ENCODE data around the gene EXOSC7.

EXOSC7 gene

GRCh38 chr3:45057557-45057956, 81.5 kb downstream of the EXOSC7 start:
- H3K79me2 ChIP-seq (ENCODE audit: insufficient read depth, low read length), result no peaks in the 10 kb centered on the region
- H3K36me3 ChIP-seq (ENCODE audit: low read length), result no peaks in the 10 kb centered on the region
- no peak overlapping the region for H2AFZ ChIP-seq (ENCODE audit: low read depth, low read length, severe bottlenecking)
- TF ChIP-seq CTCF (IDR thresholded peaks at IDR 0.05; ENCODE audit: insufficient read depth, low read length, poor library complexity, severe bottlenecking) (no peak), EZH2phosphoT487 (conservative IDR thresholded peaks at IDR 0.05; ENCODE audit: low read length) (no peak)
- no peak overlapping the region for H3K27ac ChIP-seq (ENCODE audit: low read depth, low read length)
- H3K4me2 ChIP-seq (ENCODE audit: low read depth, low read length, poor library complexity, severe bottlenecking), result no peak overlapping the region
- no peaks in the 10 kb centered on the region for H3K9me3 ChIP-seq (ENCODE audit: insufficient read depth, low read length)
- H3K9ac ChIP-seq (ENCODE audit: low read length), result no peak overlapping the region
- no peaks in the 10 kb centered on the region for H3K9me2 ChIP-seq (replicated peaks; ENCODE audit: insufficient read depth, low read length)
- no peaks in the 10 kb centered on the region for H3K27me3 ChIP-seq (ENCODE audit: low read length)
- H3K4me3 ChIP-seq (ENCODE audit: insufficient read depth, low read length, poor library complexity, severe bottlenecking), result no peak overlapping the region
- no peaks in the 10 kb centered on the region for H3F3A ChIP-seq (ENCODE audit: insufficient read depth)
- no peaks in the 10 kb centered on the region for H4K20me1 ChIP-seq (ENCODE audit: low read depth, low read length)

- Histone ChIP-seq H3K27ac (ENCODE audit: low read depth, low read length) (no peak overlapping the region), H3K27me3 (ENCODE audit: low read length) (no peaks in the 10 kb centered on the region), H3K9ac (ENCODE audit: low read length) (no peak overlapping the region), H2AFZ (ENCODE audit: low read depth, low read length, severe bottlenecking) (no peak overlapping the region), H3K9me2 (replicated peaks; ENCODE audit: insufficient read depth, low read length) (no peaks in the 10 kb centered on the region), H3K4me3 (ENCODE audit: insufficient read depth, low read length, poor library complexity, severe bottlenecking) (no peak overlapping the region), H3K79me2 (ENCODE audit: insufficient read depth, low read length) (no peaks in the 10 kb centered on the region), H3K9me3 (ENCODE audit: insufficient read depth, low read length) (no peaks in the 10 kb centered on the region), H3F3A (ENCODE audit: insufficient read depth) (no peaks in the 10 kb centered on the region), H3K36me3 (ENCODE audit: low read length) (no peaks in the 10 kb centered on the region), H4K20me1 (ENCODE audit: low read depth, low read length) (no peaks in the 10 kb centered on the region), H3K4me2 (ENCODE audit: low read depth, low read length, poor library complexity, severe bottlenecking) (no peak overlapping the region)
- no peak for TF ChIP-seq EZH2phosphoT487 (conservative IDR thresholded peaks at IDR 0.05; ENCODE audit: low read length)
- TF ChIP-seq CTCF (IDR thresholded peaks at IDR 0.05; ENCODE audit: insufficient read depth, low read length, poor library complexity, severe bottlenecking), result no peak
These were observed 83.1 kb downstream of the EXOSC7 start for GRCh38 chr3:45059132-45059531.

GRCh38 chr3:45060165-45060892, 84.3 kb downstream of the EXOSC7 start:
- no peak overlapping the region for H3K27ac ChIP-seq (ENCODE audit: low read depth, low read length)
- H3K4me3 ChIP-seq (ENCODE audit: insufficient read depth, low read length, poor library complexity, severe bottlenecking), result no peak overlapping the region
- TF ChIP-seq CTCF (IDR thresholded peaks at IDR 0.05; ENCODE audit: insufficient read depth, low read length, poor library complexity, severe bottlenecking), result no peak
- no peak for TF ChIP-seq EZH2phosphoT487 (conservative IDR thresholded peaks at IDR 0.05; ENCODE audit: low read length)
- H3K9me2 ChIP-seq (replicated peaks; ENCODE audit: insufficient read depth, low read length), result no peaks in the 10 kb centered on the region
- no peak overlapping the region for H2AFZ ChIP-seq (ENCODE audit: low read depth, low read length, severe bottlenecking)
- H3K4me2 ChIP-seq (ENCODE audit: low read depth, low read length, poor library complexity, severe bottlenecking), result no peak overlapping the region
- no peaks in the 10 kb centered on the region for H3K36me3 ChIP-seq (ENCODE audit: low read length)
- no peaks in the 10 kb centered on the region for H4K20me1 ChIP-seq (ENCODE audit: low read depth, low read length)
- H3K79me2 ChIP-seq (ENCODE audit: insufficient read depth, low read length), result no peaks in the 10 kb centered on the region
- H3K27me3 ChIP-seq (ENCODE audit: low read length), result no peaks in the 10 kb centered on the region
- no peak overlapping the region for H3K9ac ChIP-seq (ENCODE audit: low read length)
- no peaks in the 10 kb centered on the region for H3K9me3 ChIP-seq (ENCODE audit: insufficient read depth, low read length)
- H3F3A ChIP-seq (ENCODE audit: insufficient read depth), result no peaks in the 10 kb centered on the region

All from SU-DHL-6 (cell line).